Right lobe of liver (tissue), 4 donors: ENCODE data around the gene ZNFX1.

Experiments
- POLR2A ChIP-seq: fragments of 450-650 bp; IDR thresholded peaks from one replicate; pipeline ENCODE4 v1.6.1; 2017; ENCODE audit warnings: antibody characterized with exemption, mild to moderate bottlenecking
- TF ChIP-seq, protein P1 (sequence below), 4 donors: fragments of 200-600 bp in 3 of 4; fragments of 450-650 bp in 1 of 4; IDR thresholded peaks; one replicate each; pipeline versions ENCODE4 v1.5.1 to v1.8.0; 2016 to 2022; ENCODE audit warnings: antibody characterized with exemption in 4 of 4, mild to moderate bottlenecking in 2 of 4
- donor health status: DM: no; HTN: no; CAD: no.
- donor health status: DM: no; HTN: no; CAD: no.
- donor health status: DM: no; HTN: yes; CAD: no.

- no peak for TF ChIP-seq POLR2A
- TF ChIP-seq, protein P1, sequence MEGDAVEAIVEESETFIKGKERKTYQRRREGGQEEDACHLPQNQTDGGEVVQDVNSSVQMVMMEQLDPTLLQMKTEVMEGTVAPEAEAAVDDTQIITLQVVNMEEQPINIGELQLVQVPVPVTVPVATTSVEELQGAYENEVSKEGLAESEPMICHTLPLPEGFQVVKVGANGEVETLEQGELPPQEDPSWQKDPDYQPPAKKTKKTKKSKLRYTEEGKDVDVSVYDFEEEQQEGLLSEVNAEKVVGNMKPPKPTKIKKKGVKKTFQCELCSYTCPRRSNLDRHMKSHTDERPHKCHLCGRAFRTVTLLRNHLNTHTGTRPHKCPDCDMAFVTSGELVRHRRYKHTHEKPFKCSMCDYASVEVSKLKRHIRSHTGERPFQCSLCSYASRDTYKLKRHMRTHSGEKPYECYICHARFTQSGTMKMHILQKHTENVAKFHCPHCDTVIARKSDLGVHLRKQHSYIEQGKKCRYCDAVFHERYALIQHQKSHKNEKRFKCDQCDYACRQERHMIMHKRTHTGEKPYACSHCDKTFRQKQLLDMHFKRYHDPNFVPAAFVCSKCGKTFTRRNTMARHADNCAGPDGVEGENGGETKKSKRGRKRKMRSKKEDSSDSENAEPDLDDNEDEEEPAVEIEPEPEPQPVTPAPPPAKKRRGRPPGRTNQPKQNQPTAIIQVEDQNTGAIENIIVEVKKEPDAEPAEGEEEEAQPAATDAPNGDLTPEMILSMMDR (IDR thresholded peaks at IDR 0.05): no peak
Measured at GRCh38 chr20:49234831-49235230, 43.0 kb downstream of the ZNFX1 start.
